Measurements from ENCODE around the gene EFR3B.

GRCh38 chr2:25073914-25074313, 32.0 kb downstream of the EFR3B start:
- TF ChIP-seq POLR2AphosphoS5 (IDR thresholded peaks at IDR 0.05; ENCODE audit: low read depth, low read length) (no peak), POLR2A (IDR thresholded peaks at IDR 0.05; ENCODE audit: low read depth, low read length) (no peak), TAF1 (IDR thresholded peaks at IDR 0.05; ENCODE audit: low read depth, low read length) (no peak), SPI1 (IDR thresholded peaks at IDR 0.05; ENCODE audit: low read depth, low read length) (no peak), PAX5 (IDR thresholded peaks at IDR 0.05; ENCODE audit: insufficient read depth, low read length, severe bottlenecking) (no peak)

All from GM12891 (cell line).